B cell (primary cell): ENCODE measurements around the gene SLAMF9. TPM values are rescaled to one million over a fixed set of nuclear protein-coding genes. Genes with fewer than 3 reads are reported as not detected.

Experiments used
- ATAC-seq: fragments of 200-7000 bp; cut with Tn5 transposase; one replicate; pipeline ENCODE4 v1.10.0; 2021; ENCODE audit warnings: low read depth, mild to moderate bottlenecking, moderate number of reproducible peaks, moderate library complexity
- CTCF ChIA-PET: fragments of 350-600 bp; sonication (Branson Sonifier 250); formaldehyde crosslinking; loops from one replicate; lab custom pipeline; 2021; ENCODE audit warnings: antibody characterized with exemption, inconsistent platforms; lab: Charles Lee
- POLR2A ChIA-PET: fragments of 350-600 bp; sonication (Branson Sonifier 250); formaldehyde crosslinking; loops from one replicate; lab custom pipeline; 2021; ENCODE audit warnings: antibody characterized with exemption; lab: Charles Lee
- DNase-seq: peaks from one replicate; pipeline ENCODE4 v3.0.0; 2013
- H2AFZ ChIP-seq: 2 replicates; pipeline ENCODE4 v1.6.1; 2012; ENCODE audit warnings: mild to moderate bottlenecking, low read depth, low read length; ENCODE audit not compliant: insufficient read depth, poor library complexity, severe bottlenecking
- H3K27ac ChIP-seq, 2 donors: 1 replicate in 1 of 2; 2 replicates in 1 of 2; pipeline ENCODE4 v1.5.1; 2012 to 2013; ENCODE audit warnings: low read length in 2 of 2, mild to moderate bottlenecking in 2 of 2, moderate library complexity in 1 of 2
- H3K27me3 ChIP-seq, 4 experiments: fragments of 200-600 bp in 1 of 4; sonication (generic) in 1 of 4; replicated peaks in 1 of 4; 1 replicate in 2 of 4; 2 replicates in 2 of 4; pipeline versions ENCODE4 v1.6.1 to v1.7.0; 2013 to 2016; ENCODE audit warnings: low read length in 3 of 4, mild to moderate bottlenecking in 2 of 4, mixed read lengths in 1 of 4, moderate library complexity in 1 of 4; ENCODE audit not compliant: insufficient read depth in 4 of 4, control insufficient read depth in 3 of 4; ENCODE audit errors: control extremely low read depth in 1 of 4
- H3K36me3 ChIP-seq, 2 experiments: replicated peaks in 1 of 2; 1 replicate in 1 of 2; 2 replicates in 1 of 2; pipeline versions ENCODE4 v1.6.1 to v1.7.1; 2013; ENCODE audit warnings: low read length in 1 of 2; ENCODE audit not compliant: insufficient read depth in 2 of 2, control insufficient read depth in 1 of 2; ENCODE audit errors: control extremely low read depth in 1 of 2, extremely low read depth in 1 of 2
- H3K4me1 ChIP-seq, 2 donors: fragments of 200-600 bp in 1 of 2; sonication (generic) in 1 of 2; 1 replicate in 1 of 2; 2 replicates in 1 of 2; pipeline versions ENCODE4 v1.5.1 to v1.6.1; 2013 to 2017; ENCODE audit warnings: low read length in 2 of 2; ENCODE audit not compliant: control insufficient read depth in 2 of 2, insufficient read depth in 2 of 2
- H3K4me2 ChIP-seq: replicated peaks from 2 replicates; pipeline ENCODE3; 2012; ENCODE audit warnings: mild to moderate bottlenecking, low read depth, low read length; ENCODE audit not compliant: poor library complexity, severe bottlenecking
- H3K4me3 ChIP-seq, 5 experiments: fragments of 200-600 bp in 1 of 5; sonication (generic) in 1 of 5; 1 replicate in 3 of 5; 2 replicates in 2 of 5; pipeline versions ENCODE4 v1.5.1 to v1.7.0; 2011 to 2016; ENCODE audit warnings: low read length in 4 of 5, mild to moderate bottlenecking in 4 of 5, low read depth in 2 of 5, control low read depth in 1 of 5, moderate library complexity in 1 of 5; ENCODE audit not compliant: insufficient read depth in 1 of 5; ENCODE audit errors: control extremely low read depth in 1 of 5, extremely low read depth in 1 of 5
- H3K79me2 ChIP-seq: fragments of 200-600 bp; sonication (generic); one replicate; pipeline ENCODE4 v1.6.0; 2016; ENCODE audit warnings: low read length; ENCODE audit not compliant: control insufficient read depth, insufficient read depth
- H3K9ac ChIP-seq: fragments of 200-600 bp; sonication (generic); 2 replicates; pipeline ENCODE4 v1.6.1; 2017; ENCODE audit warnings: mild to moderate bottlenecking, low read length, moderate library complexity
- H3K9me3 ChIP-seq, 3 donors: one replicate each; pipeline versions ENCODE4 v1.6.1 to v1.7.1; 2013; ENCODE audit warnings: low read length in 2 of 3; ENCODE audit not compliant: control insufficient read depth in 2 of 3, insufficient read depth in 1 of 3; ENCODE audit errors: control extremely low read depth in 1 of 3
- H4K20me1 ChIP-seq: 2 replicates; pipeline ENCODE4 v1.6.0; 2012; ENCODE audit warnings: mild to moderate bottlenecking, low read length; ENCODE audit not compliant: insufficient read depth, control insufficient read depth, poor library complexity, severe bottlenecking
- H3K27ac Mint-ChIP-seq: one replicate; pipeline ENCODE4 v1.8.0; 2021; ENCODE audit warnings: mixed read lengths
- H3K27me3 Mint-ChIP-seq: one replicate; pipeline ENCODE4 v1.8.0; 2021; ENCODE audit warnings: mixed read lengths
- H3K4me1 Mint-ChIP-seq: one replicate; pipeline ENCODE4 v1.8.0; 2021; ENCODE audit warnings: mixed read lengths
- H3K4me3 Mint-ChIP-seq: one replicate; pipeline ENCODE4 v1.8.0; 2021; ENCODE audit warnings: mixed read lengths
- H3K9me3 Mint-ChIP-seq: one replicate; pipeline ENCODE4 v1.8.0; 2022; ENCODE audit warnings: mixed read lengths; ENCODE audit not compliant: insufficient read depth
- CTCF ChIP-seq: fragments of 200-600 bp; IDR thresholded peaks from one replicate; pipeline ENCODE4 v1.8.0; 2022; ENCODE audit warnings: antibody characterized with exemption, mild to moderate bottlenecking
- EZH2 ChIP-seq: IDR thresholded peaks from 2 replicates; pipeline ENCODE4 v1.6.1; 2012; ENCODE audit warnings: borderline replicate concordance, low read depth, mild to moderate bottlenecking, moderate library complexity, low read length; ENCODE audit not compliant: insufficient read depth, poor library complexity, severe bottlenecking
- WGBS: methylation state at CpG from one replicate; pipeline ENCODE4 v1.1.5; 2013; ENCODE audit warnings: missing lambda C conversion rate; ENCODE audit not compliant: insufficient coverage; 5-methylcytosine and 5-hydroxymethylcytosine counted together
- intact Hi-C: fragments of 100-400 bp; cut with micrococcal nuclease; formaldehyde crosslinking; loops from one replicate; pipeline ENCODE4 v1.10.0; 2022
- polyA plus RNA-seq: library from polyadenylated mRNA; depleted of rRNA; stranded (reverse); fragments of >200 nt; gene quantifications from 2 replicates; pipeline ENCODE4 v1.2.3, GENCODE V29; 2012
- total RNA-seq, 2 donors: library from RNA; stranded (reverse); fragments of 120-200 nt in 1 of 2; gene quantifications; 1 replicate in 1 of 2; 2 replicates in 1 of 2; pipeline versions ENCODE4 v1.2.3 to v1.2.4, GENCODE V29; 2013 to 2022

The SLAMF9 gene
- total and polyA plus RNA-seq, 2 donors (not counting 1 experiment from before 2014, with no cell fraction given), result not detected

DNA sequence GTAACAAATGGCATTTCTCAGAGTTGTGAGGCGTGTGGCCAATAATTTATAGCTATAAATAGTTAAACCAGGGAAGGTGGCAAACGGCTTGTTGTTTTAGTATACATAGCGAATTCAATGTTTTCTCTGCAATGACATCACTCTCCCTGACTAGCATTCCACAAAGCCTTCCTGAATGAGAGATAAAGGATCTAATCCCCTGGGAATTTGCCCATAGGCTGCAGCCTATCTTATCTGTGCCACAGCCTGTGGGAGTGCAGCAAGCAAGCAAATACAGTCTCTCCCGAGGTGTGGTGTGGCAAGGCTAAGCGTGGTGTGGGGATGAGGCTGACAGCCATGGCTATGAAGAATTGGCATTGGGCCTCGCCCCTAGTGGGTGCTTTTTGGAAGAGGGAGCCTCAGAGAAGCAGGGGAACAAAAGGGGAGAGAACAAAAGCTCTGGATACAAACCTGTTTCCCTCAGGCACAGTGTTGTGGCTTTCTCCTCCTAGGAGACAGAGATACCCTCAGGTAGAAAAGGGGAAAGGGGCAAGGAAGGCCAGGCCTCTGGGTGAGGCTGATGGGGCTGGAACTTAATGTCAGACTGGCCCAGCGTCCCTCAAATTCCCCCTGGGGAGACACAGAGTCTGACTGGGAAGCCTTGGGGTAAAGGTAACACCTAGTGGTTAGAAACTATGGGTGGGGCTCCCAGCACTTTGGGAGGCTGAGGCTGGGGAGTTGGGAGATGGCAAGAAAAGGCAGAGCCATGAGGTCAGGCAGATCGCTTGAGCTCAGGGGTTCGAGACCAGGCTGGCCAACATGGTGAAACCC is 37.6 kb downstream of the SLAMF9 start:
- ATAC-seq (no peak), DNase-seq (peak; percentile 31)
- Mint-ChIP-seq H3K4me3 (no peak overlapping the region), H3K27ac (peak overlapping the region; percentile 70), H3K27me3 (no peaks in the 10 kb centered on the region), H3K9me3 (no peaks in the 10 kb centered on the region), H3K4me1 (peaks cover 71% of the 10 kb centered on the region)
- Histone ChIP-seq H3K79me2 (peaks cover 19% of the 10 kb centered on the region), H3K9me3 (no peaks in the 10 kb centered on the region), H2AFZ (no peak overlapping the region), H3K9ac (no peak overlapping the region), H3K4me2 (no peak overlapping the region), H3K27me3 (no peaks in the 10 kb centered on the region), H3K4me3 (no peak overlapping the region), H3K36me3 (peaks cover 4 to 45% of the 10 kb centered on the region in 2 experiments), H3K27ac (peak overlapping the region in 1 of 2 donors; percentile 56), H4K20me1 (peaks cover 19% of the 10 kb centered on the region), H3K4me1 (peaks cover 37 to 46% of the 10 kb centered on the region in 2 donors)
- CTCF ChIA-PET, result interaction anchor here (1.0 to 2.1 kb wide), 3 partner anchors 20 to 27 kb away, joined by 4 to 6 read pairs (median 4); no protein-coding TSS in a partner anchor
- WGBS, result 90% methylated on average over 6 of the region's 9 CpGs
- TF ChIP-seq CTCF, result no peak
- no peak for TF ChIP-seq EZH2
- POLR2A ChIA-PET, result no interaction called here
- intact Hi-C loops, result no loop called here
